Prostate gland (tissue), 2 donors: ENCODE results near the gene TTC24.

Experiments
- POLR2A ChIP-seq: fragments of 450-650 bp; IDR thresholded peaks from one replicate; pipeline ENCODE4 v1.6.1; 2016; ENCODE audit warnings: antibody characterized with exemption, mild to moderate bottlenecking
- POLR2AphosphoS5 ChIP-seq: sonication (generic); formaldehyde crosslinking; IDR thresholded peaks from one replicate; pipeline ENCODE4 v1.6.1; 2017; ENCODE audit warnings: antibody characterized with exemption
- TF ChIP-seq, protein P1 (sequence below), 4 experiments: fragments of 200-600 bp in 2 of 4; fragments of 450-650 bp in 2 of 4; sonication (generic) in 2 of 4; IDR thresholded peaks; 1 replicate in 3 of 4; 2 replicates in 1 of 4; pipeline ENCODE4 v1.5.1; 2016 to 2019; ENCODE audit warnings: antibody characterized with exemption in 4 of 4, mild to moderate bottlenecking in 2 of 4, moderate library complexity in 2 of 4

DNA sequence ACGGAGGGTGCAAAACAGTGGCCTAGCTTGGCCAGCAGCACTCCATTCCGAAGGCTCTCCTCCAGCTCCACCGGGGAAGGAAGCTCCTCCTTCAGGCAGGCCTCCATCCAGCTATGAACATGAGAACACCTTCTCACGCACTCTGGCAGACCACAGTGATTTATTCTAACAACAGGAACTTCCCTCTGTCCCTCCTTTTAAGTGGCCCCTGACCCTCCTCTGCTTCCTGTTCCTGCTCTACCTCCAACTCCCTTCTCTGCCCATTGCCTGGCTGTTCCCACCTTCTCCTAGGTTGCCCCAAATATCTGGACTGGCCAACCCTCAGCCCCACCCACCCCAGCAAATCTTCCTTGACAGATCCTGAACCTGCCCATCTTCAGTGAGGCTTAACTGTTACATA lies 13.1 kb upstream of the TTC24 start:
- TF ChIP-seq, protein P1, sequence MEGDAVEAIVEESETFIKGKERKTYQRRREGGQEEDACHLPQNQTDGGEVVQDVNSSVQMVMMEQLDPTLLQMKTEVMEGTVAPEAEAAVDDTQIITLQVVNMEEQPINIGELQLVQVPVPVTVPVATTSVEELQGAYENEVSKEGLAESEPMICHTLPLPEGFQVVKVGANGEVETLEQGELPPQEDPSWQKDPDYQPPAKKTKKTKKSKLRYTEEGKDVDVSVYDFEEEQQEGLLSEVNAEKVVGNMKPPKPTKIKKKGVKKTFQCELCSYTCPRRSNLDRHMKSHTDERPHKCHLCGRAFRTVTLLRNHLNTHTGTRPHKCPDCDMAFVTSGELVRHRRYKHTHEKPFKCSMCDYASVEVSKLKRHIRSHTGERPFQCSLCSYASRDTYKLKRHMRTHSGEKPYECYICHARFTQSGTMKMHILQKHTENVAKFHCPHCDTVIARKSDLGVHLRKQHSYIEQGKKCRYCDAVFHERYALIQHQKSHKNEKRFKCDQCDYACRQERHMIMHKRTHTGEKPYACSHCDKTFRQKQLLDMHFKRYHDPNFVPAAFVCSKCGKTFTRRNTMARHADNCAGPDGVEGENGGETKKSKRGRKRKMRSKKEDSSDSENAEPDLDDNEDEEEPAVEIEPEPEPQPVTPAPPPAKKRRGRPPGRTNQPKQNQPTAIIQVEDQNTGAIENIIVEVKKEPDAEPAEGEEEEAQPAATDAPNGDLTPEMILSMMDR (IDR thresholded peaks at IDR 0.05), result no peak
- TF ChIP-seq POLR2A, result no peak
- no peak for TF ChIP-seq POLR2AphosphoS5
